HCT116 (cell line): ENCODE results near the gene PDYN. TPM values are rescaled to one million over a fixed set of nuclear protein-coding genes. Genes with fewer than 3 reads are reported as not detected.

Source experiments
- ATAC-seq: fragments of 200-7000 bp; cut with Tn5 transposase; 2 replicates; pipeline ENCODE4 v1.9.1; 2020; ENCODE audit warnings: mild to moderate bottlenecking, moderate library complexity
- BruUV-seq: library from RNA; stranded (reverse); fragments of 400-500 nt; replicated peaks from 2 replicates; lab custom pipeline; 2021; lab: Mats Ljungman, UMichigan
- CTCF ChIA-PET: fragments of 300-600 bp; sonication (Branson Sonifier 250); formaldehyde crosslinking; loops from one replicate; lab custom pipeline; 2021; ENCODE audit warnings: antibody characterized with exemption; lab: Charles Lee
- POLR2A ChIA-PET: fragments of 300-600, 350-600 bp; sonication (Branson Sonifier 250); formaldehyde crosslinking; loops from one replicate; lab custom pipeline; 2021; ENCODE audit warnings: antibody characterized with exemption; lab: Charles Lee
- RAD21 ChIA-PET, 2 experiments: fragments of 300-600 bp; sonication (Branson Sonifier 250); formaldehyde crosslinking; loops; one replicate each; lab custom pipeline; 2023; ENCODE audit warnings: low total read pairs in 2 of 2; ENCODE audit not compliant: uncharacterized antibody in 2 of 2, unreplicated experiment in 2 of 2, low non-redundant PET in 1 of 2; lab: Charles Lee
- DNase-seq: peaks from one replicate; pipeline ENCODE4 v3.0.0-alpha.2; 2010; ENCODE audit warnings: low read depth, low spot score
- H2AFZ ChIP-seq: fragments of 200-600 bp; shearing (Covaris generic), sonication (generic); 2 replicates; pipeline ENCODE4 v1.6.1; 2017; ENCODE audit warnings: low read depth, mixed run types, mixed read lengths, antibody characterized with exemption, low read length; ENCODE audit not compliant: poor library complexity, severe bottlenecking
- H3K27ac ChIP-seq: 2 replicates; pipeline ENCODE4 v1.5.1; 2012; ENCODE audit warnings: low read depth, low read length
- H3K27me3 ChIP-seq: fragments of 200-600 bp; sonication (generic); 2 replicates; pipeline ENCODE4 v1.6.1; 2016; ENCODE audit warnings: mixed run types, low read length, mixed read lengths; ENCODE audit not compliant: insufficient read depth
- H3K36me3 ChIP-seq, 2 experiments: fragments of 200-500 bp in 1 of 2; fragments of 200-600 bp in 1 of 2; sonication (Bioruptor generic) in 1 of 2; sonication (generic) in 1 of 2; 2 replicates each; pipeline versions ENCODE4 v1.5.1 to v1.6.1; 2014 to 2016; ENCODE audit warnings: low read length in 2 of 2, inconsistent platforms in 1 of 2, mixed read lengths in 1 of 2, mixed run types in 1 of 2; ENCODE audit not compliant: insufficient read depth in 2 of 2, control insufficient read depth in 1 of 2
- H3K4me1 ChIP-seq, 2 experiments: fragments of 200-600 bp in 1 of 2; sonication (generic) in 1 of 2; 2 replicates each; pipeline versions ENCODE4 v1.5.1 to v1.6.1; 2012 to 2017; ENCODE audit warnings: low read length in 2 of 2, inconsistent platforms in 1 of 2, mild to moderate bottlenecking in 1 of 2, mixed read lengths in 1 of 2, mixed run types in 1 of 2, moderate library complexity in 1 of 2; ENCODE audit not compliant: insufficient read depth in 2 of 2, control insufficient read depth in 1 of 2
- H3K4me2 ChIP-seq: fragments of 200-600 bp; sonication (generic); 2 replicates; pipeline ENCODE4 v1.6.1; 2017; ENCODE audit warnings: mixed run types, low read length, mixed read lengths
- H3K4me3 ChIP-seq, 2 experiments: fragments of 200-600 bp in 1 of 2; sonication (generic) in 1 of 2; replicated peaks in 1 of 2; 2 replicates each; pipeline ENCODE4 v1.5.1; 2011 to 2016; ENCODE audit warnings: low read length in 2 of 2, control low read depth in 1 of 2, low read depth in 1 of 2, mild to moderate bottlenecking in 1 of 2, mixed read lengths in 1 of 2, mixed run types in 1 of 2
- H3K79me2 ChIP-seq: fragments of 200-600 bp; sonication (generic); 2 replicates; pipeline ENCODE4 v1.6.1; 2017; ENCODE audit warnings: mild to moderate bottlenecking, mixed run types, low read length, moderate library complexity, mixed read lengths; ENCODE audit not compliant: insufficient read depth
- H3K9ac ChIP-seq: fragments of 200-600 bp; sonication (generic); 2 replicates; pipeline ENCODE4 v1.6.1; 2016; ENCODE audit warnings: low read length, mixed read lengths
- H3K9me2 ChIP-seq: fragments of 200-600 bp; sonication (generic), shearing (Covaris generic); 2 replicates; pipeline ENCODE4 v1.6.1; 2017; ENCODE audit warnings: mixed run types, mild to moderate bottlenecking, moderate library complexity; ENCODE audit not compliant: insufficient read depth
- H3K9me3 ChIP-seq, 2 experiments: fragments of 200-500 bp in 1 of 2; fragments of 200-600 bp in 1 of 2; sonication (Bioruptor generic) in 1 of 2; sonication (generic) in 1 of 2; 2 replicates each; pipeline ENCODE4 v1.6.1; 2014 to 2017; ENCODE audit warnings: low read length in 2 of 2, mixed read lengths in 2 of 2, inconsistent platforms in 1 of 2, low read depth in 1 of 2, mild to moderate bottlenecking in 1 of 2, mixed run types in 1 of 2, moderate library complexity in 1 of 2; ENCODE audit not compliant: control insufficient read depth in 1 of 2, insufficient read depth in 1 of 2
- H4K20me1 ChIP-seq: fragments of 200-600 bp; sonication (generic), shearing (Covaris generic); 2 replicates; pipeline ENCODE4 v1.6.1; 2017; ENCODE audit warnings: mixed run types, mild to moderate bottlenecking, moderate library complexity; ENCODE audit not compliant: insufficient read depth
- CBX3 ChIP-seq: IDR thresholded peaks from 2 replicates; pipeline ENCODE4 v1.6.1; 2012; ENCODE audit warnings: low read depth
- CTCF ChIP-seq, 3 experiments: fragments of 200-600 bp in 1 of 3; sonication (generic) in 1 of 3; IDR thresholded peaks in 2 of 3; conservative IDR thresholded peaks in 1 of 3; 2 replicates each; pipeline ENCODE4 v1.5.1; 2012 to 2017; ENCODE audit warnings: low read depth in 2 of 3, low read length in 2 of 3, antibody characterized with exemption in 1 of 3, borderline replicate concordance in 1 of 3, control low read depth in 1 of 3, mild to moderate bottlenecking in 1 of 3, mixed read lengths in 1 of 3, mixed run types in 1 of 3, moderate library complexity in 1 of 3; ENCODE audit not compliant: insufficient read depth in 1 of 3
- FOSL1 ChIP-seq: IDR thresholded peaks from 2 replicates; pipeline ENCODE4 v1.6.1; 2012; ENCODE audit warnings: low read depth
- JUND ChIP-seq: IDR thresholded peaks from 2 replicates; pipeline ENCODE4 v1.6.1; 2012
- POLR2AphosphoS5 ChIP-seq: IDR thresholded peaks from 2 replicates; pipeline ENCODE4 v1.6.1; 2011; ENCODE audit warnings: mild to moderate bottlenecking, low read depth, low read length, moderate library complexity
- RAD21 ChIP-seq: IDR thresholded peaks from 2 replicates; pipeline ENCODE4 v1.6.1; 2012; ENCODE audit warnings: low read depth, mild to moderate bottlenecking
- SRF ChIP-seq: IDR thresholded peaks from 2 replicates; pipeline ENCODE4 v1.6.1; 2012; ENCODE audit warnings: low read depth
- TCF7L2 ChIP-seq: IDR thresholded peaks from 2 replicates; pipeline ENCODE4 v1.7.0; 2011; ENCODE audit warnings: borderline replicate concordance, inconsistent platforms; ENCODE audit not compliant: insufficient read depth, insufficient read length; ENCODE audit errors: extremely low read depth
- YY1 ChIP-seq: IDR thresholded peaks from 2 replicates; pipeline ENCODE4 v1.6.1; 2011; ENCODE audit warnings: low read length, low read depth, moderate library complexity, mild to moderate bottlenecking; ENCODE audit not compliant: insufficient replicate concordance; ENCODE audit errors: extremely low read depth
- ZNF274 ChIP-seq: fragments of 200-500 bp; sonication (Bioruptor generic); IDR thresholded peaks from 2 replicates; pipeline ENCODE4 v1.6.1; 2014; ENCODE audit warnings: mild to moderate bottlenecking, low read depth, low read length, inconsistent platforms
- intact Hi-C: fragments of 100-400 bp; cut with micrococcal nuclease; formaldehyde crosslinking; loops from 2 replicates; pipeline ENCODE4 v1.10.0; 2022
- total RNA-seq: library from RNA; stranded (reverse); gene quantifications from one replicate; pipeline ENCODE4 v1.2.1, GENCODE V29; 2021; ENCODE audit not compliant: unreplicated experiment
- TF ChIP-seq, protein P1 (sequence below): IDR thresholded peaks from 2 replicates; pipeline ENCODE4 v1.6.1; 2012; ENCODE audit warnings: low read depth

The PDYN gene
- total RNA-seq, 1 experiment from 2014 or later: not detected

GRCh38 chr20:1945660-1946059, 48.2 kb downstream of the PDYN start:
- H3K4me1 ChIP-seq: no peaks in the 10 kb centered on the region
- no peak overlapping the region for H3K9ac ChIP-seq
- H3K4me2 ChIP-seq: no peak overlapping the region
- H3K9me3 ChIP-seq: no peaks in the 10 kb centered on the region
- no peaks in the 10 kb centered on the region for H4K20me1 ChIP-seq
- ATAC-seq: no peak
- no peak overlapping the region for H2AFZ ChIP-seq
- H3K9me2 ChIP-seq: no peaks in the 10 kb centered on the region
- BruUV-seq: no TSS peak
- no peak overlapping the region for H3K4me3 ChIP-seq
- no peak overlapping the region for H3K27ac ChIP-seq
- intact Hi-C loops: no loop called here
- no peak for DNase-seq
- TF ChIP-seq CTCF (IDR thresholded peaks at IDR 0.05 in 2 of 3, conservative IDR thresholded peaks at IDR 0.05 in 1 of 3; ENCODE audit: borderline replicate concordance in 1 of 3, insufficient read depth in 1 of 3, low read depth in 2 of 3, low read length in 2 of 3): no peak
- H3K79me2 ChIP-seq: no peaks in the 10 kb centered on the region
- ChIA-PET RAD21 (no interaction called here), CTCF (no interaction called here), POLR2A (no interaction called here)
- no peaks in the 10 kb centered on the region for H3K36me3 ChIP-seq
- no peaks in the 10 kb centered on the region for H3K27me3 ChIP-seq

DNA sequence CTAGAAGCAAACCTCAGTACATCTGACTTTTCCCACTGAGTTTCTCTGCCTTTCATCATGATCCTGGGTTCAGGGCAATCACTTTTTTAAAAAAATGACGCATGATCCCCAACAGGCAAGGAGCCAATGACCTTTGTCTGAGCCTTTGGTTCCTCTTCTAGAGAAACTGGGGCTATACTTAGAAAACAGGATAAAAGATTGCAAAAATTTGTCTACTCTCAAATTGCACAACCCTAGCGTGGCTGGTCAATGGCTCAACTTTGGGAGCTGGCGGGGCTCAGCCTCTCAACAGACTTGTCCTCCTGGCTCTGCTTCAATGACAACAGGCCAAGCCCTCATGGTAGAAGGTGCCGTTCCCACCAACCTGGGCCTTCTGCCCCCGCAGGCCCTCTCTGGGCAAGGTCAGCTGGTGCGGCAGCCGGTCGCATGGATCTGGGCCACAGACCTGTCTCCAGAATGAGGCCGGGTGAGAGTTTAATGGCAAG, 48.7 kb downstream of the PDYN start:
- Histone ChIP-seq H3K9me3 (no peaks in the 10 kb centered on the region), H2AFZ (no peak overlapping the region), H3K27ac (no peak overlapping the region), H3K27me3 (no peaks in the 10 kb centered on the region), H3K4me2 (no peak overlapping the region), H3K4me3 (no peak overlapping the region), H3K79me2 (no peaks in the 10 kb centered on the region), H3K9ac (no peak overlapping the region), H4K20me1 (no peaks in the 10 kb centered on the region), H3K4me1 (no peaks in the 10 kb centered on the region), H3K36me3 (no peaks in the 10 kb centered on the region), H3K9me2 (no peaks in the 10 kb centered on the region)
- BruUV-seq: no TSS peak
- DNase-seq: no peak
- ChIA-PET CTCF (no interaction called here), RAD21 (no interaction called here), POLR2A (no interaction called here)
- intact Hi-C loops: no loop called here
- ATAC-seq: no peak
- no peak for TF ChIP-seq JUND
- TF ChIP-seq CBX3: no peak
- TF ChIP-seq, protein P1, sequence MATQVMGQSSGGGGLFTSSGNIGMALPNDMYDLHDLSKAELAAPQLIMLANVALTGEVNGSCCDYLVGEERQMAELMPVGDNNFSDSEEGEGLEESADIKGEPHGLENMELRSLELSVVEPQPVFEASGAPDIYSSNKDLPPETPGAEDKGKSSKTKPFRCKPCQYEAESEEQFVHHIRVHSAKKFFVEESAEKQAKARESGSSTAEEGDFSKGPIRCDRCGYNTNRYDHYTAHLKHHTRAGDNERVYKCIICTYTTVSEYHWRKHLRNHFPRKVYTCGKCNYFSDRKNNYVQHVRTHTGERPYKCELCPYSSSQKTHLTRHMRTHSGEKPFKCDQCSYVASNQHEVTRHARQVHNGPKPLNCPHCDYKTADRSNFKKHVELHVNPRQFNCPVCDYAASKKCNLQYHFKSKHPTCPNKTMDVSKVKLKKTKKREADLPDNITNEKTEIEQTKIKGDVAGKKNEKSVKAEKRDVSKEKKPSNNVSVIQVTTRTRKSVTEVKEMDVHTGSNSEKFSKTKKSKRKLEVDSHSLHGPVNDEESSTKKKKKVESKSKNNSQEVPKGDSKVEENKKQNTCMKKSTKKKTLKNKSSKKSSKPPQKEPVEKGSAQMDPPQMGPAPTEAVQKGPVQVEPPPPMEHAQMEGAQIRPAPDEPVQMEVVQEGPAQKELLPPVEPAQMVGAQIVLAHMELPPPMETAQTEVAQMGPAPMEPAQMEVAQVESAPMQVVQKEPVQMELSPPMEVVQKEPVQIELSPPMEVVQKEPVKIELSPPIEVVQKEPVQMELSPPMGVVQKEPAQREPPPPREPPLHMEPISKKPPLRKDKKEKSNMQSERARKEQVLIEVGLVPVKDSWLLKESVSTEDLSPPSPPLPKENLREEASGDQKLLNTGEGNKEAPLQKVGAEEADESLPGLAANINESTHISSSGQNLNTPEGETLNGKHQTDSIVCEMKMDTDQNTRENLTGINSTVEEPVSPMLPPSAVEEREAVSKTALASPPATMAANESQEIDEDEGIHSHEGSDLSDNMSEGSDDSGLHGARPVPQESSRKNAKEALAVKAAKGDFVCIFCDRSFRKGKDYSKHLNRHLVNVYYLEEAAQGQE: no peak
- no peak for TF ChIP-seq SRF
- no peak for TF ChIP-seq POLR2AphosphoS5
- TF ChIP-seq CTCF (IDR thresholded peaks at IDR 0.05 in 2 of 3, conservative IDR thresholded peaks at IDR 0.05 in 1 of 3; ENCODE audit: borderline replicate concordance in 1 of 3, insufficient read depth in 1 of 3, low read depth in 2 of 3, low read length in 2 of 3): no peak
- TF ChIP-seq RAD21: no peak
- TF ChIP-seq ZNF274: no peak
- no peak for TF ChIP-seq YY1
- TF ChIP-seq FOSL1: no peak
- no peak for TF ChIP-seq TCF7L2
